Superior temporal gyrus (tissue), 1 donor: ENCODE data around the gene FCRL6.

Experiments
- DNase-seq: peaks from one replicate; pipeline ENCODE4 v3.0.0-alpha.2; 2016; ENCODE audit errors: extremely low spot score

Gene FCRL6

DNA sequence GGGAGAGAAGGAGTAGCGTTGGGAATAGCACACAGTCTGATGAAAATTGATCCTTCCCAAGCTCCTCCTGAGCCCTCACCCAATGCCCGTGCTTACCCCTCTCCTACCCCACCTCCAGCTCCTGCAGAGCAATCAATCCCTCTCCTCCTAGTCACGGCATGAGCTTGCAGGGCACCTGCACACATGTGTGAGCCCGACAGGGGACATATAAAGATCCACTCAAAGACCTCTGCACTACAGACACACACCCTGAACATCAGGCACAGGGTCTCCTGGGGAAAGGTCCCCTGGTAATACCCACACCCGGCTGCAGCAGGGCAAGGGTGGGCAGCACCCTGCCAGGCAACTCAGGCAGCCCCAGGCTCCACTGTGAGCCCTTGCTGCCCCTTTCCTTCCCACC lies 59.9 kb downstream of the FCRL6 start:
- DNase-seq: no peak

DNA sequence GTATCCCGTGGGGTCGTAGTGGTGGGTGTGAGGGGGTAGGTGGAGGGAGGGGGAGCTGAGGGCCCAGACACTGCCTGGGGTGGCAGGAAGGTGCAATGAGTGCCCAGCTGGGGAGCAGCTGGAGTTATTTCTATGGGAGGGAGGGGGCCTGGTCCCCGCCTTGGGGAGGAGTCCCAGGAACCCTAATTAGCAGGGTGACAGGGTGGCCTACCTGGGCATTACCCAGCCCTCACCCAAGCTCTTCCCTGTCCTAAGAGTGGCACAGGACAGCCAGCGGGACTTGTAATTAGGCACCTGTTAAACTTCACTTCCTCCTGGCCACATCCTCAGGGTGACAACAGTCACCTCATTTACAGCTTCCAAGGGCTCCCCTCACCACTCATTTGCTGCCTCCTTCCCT lies 60.4 kb downstream of the FCRL6 start, which contains the start of gene VSIG8:
Gene VSIG8 (minus strand): TSS at position 101 of the 400 bp plus-strand sequence. CDS start 136 bp downstream, outside the sequence.
- no peak for DNase-seq

DNA sequence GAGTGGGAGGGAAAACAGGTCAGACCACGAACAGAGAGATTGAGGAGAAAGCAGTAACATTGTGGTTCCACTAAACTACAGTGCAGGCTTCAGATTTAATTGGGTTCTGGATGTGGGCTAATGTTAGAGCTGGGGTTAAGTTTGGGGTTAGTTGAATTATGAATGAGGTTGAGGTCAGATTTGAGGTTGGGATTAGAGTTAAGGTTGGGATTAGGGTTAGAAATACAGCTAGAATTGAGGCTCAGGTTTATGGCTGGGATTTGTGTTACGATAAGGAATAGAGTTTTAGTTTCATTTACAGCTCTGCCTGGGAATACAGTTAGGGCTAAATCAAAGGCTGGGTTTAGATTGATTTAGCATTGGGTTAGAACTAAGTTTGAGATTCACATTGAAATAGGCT lies 62.1 kb downstream of the FCRL6 start:
- no peak for DNase-seq
